ENCODE data around the gene NCOA7.

GRCh38 chr6:125944896-125945295 lies 154.1 kb downstream of the NCOA7 start:
- TF ChIP-seq CTCF (IDR thresholded peaks at IDR 0.05) (no peak), POLR2A (IDR thresholded peaks at IDR 0.05) (no peak)

Measured in thyroid gland (tissue), 4 donors.